ENCODE data around the gene AGO3.

GRCh38 chr1:36081926-36082485, 151.1 kb downstream of the AGO3 start:
- no peak for TF ChIP-seq SP1 (IDR thresholded peaks at IDR 0.05)
- no peak for TF ChIP-seq ZNF384 (IDR thresholded peaks at IDR 0.05)
- no peak for TF ChIP-seq HDGF (IDR thresholded peaks at IDR 0.05; ENCODE audit: borderline replicate concordance)
- no peak for TF ChIP-seq FOXM1 (IDR thresholded peaks at IDR 0.05; ENCODE audit: borderline replicate concordance)
- no peak for TF ChIP-seq FOXA1 (IDR thresholded peaks at IDR 0.05)
